GM15510 (cell line): Measurements from ENCODE around the gene PARP4.

Experiments
- POLR2A ChIP-seq: IDR thresholded peaks from 3 replicates; pipeline ENCODE4 v1.6.1; 2011; ENCODE audit warnings: borderline replicate concordance; ENCODE audit not compliant: insufficient read length; ENCODE audit errors: extremely low read depth

Gene PARP4

DNA sequence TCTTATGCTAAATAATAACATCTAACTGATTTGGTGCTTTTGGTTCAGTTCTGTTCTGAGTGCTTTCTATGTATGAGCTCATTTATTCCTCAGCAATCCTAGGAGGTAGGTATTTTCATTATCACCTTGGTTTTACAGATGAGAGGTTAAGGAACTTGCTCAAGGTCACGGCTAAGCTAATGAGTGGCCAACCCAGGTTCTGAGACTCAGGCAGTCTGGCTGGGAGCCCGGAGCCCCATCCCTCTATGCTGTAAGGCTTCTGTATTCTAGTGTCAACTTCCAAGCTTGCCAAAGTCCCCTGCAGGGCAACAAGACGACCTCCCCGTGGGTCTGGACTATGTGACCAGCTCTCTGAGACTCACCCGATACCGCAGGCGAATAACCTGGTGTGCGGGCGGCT, 60.5 kb downstream of the PARP4 start:
- no peak for TF ChIP-seq POLR2A

DNA sequence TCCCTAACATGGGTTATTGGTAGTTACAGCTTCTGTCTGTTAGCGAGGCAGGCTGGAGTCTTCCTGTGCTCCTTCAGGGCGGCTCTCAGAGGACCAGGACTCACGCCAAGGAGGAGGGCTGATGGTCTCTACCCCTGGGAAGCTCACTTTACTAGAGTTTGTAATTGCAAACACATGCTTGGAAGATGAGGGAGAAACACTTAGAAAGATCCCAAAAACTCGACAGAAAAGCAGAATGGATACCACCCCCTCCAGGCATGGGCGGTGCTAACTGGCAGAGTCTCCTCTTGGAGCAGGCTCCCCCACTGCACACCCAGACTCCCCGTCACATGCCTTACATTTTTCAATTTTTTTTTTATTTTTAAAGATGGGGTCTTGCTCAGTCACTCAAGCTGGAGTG, 62.0 kb downstream of the PARP4 start:
- TF ChIP-seq POLR2A, result no peak

DNA sequence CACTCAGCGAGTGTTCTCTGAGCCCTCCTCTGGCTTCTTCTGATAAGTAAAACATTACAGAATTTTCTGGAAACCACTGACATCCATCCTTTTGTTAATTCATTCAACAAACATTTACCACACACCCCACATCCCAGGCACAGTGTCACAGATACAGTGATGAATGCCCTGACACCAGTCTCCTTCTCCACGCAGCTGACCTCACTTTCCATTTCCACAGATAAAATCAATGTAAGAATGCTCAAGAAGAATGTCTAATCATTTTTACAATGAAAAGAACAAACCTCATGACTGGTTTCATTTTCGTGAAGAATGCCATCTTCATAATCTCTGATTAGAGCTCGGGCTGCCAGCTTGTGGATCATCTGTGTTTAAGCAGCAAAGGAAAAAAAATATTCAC, 69.2 kb downstream of the PARP4 start:
- TF ChIP-seq POLR2A, result no peak

DNA sequence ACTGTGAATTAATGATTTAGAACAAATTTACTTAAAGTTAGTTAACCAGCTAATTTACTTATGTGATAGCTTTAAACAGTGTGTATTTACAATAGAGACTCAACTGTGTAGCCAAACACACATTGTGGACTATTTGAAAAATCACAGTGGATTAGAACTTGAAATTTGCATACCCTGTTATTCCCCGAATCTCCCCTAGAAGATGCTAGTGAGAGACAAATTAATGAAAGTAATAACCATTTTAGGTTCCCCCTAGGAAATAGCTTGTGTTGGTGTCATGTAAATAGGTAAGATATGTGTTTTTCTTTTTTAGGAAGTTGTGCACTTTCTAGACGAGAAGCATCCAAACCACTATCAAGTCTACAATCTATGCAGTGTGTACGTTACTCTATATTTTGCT, 104.7 kb downstream of the PARP4 start:
- TF ChIP-seq POLR2A, result no peak

DNA sequence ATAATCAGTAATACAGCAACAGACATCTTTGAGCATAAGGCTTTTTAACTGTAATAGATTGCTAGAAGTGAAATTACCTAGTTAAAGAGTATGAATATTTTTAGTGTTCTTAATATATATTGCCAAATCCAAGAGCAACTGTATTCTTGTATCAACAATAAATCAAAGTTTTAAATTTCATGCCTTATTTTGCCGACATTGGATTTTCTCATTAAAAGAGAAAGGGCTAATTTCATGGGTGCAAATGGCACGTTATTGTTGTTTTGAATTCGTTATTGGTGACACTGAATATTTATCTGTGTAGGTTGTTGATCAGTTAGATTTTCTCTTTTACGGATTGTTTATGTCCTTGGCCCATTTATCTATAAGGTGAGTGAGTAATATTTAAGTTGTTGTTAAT, 106.1 kb downstream of the PARP4 start:
- TF ChIP-seq POLR2A, result no peak

DNA sequence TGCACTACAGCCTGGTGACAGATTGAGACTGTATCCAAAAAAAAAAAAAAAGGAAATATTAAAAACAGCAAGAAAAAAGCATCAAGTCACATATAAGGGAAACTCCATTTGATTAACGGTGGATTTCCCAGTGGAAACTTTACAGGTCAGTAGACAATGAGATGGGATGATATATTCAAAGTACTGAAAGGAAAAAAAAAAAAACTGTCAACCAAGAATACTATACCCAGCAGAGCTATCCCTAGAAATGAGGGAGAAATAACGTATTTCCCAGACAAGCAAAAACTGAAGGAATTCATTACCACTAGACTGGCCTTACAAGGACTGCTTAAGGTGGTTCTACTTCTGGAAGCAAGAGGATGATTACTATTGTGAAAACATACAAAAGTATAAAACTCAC, 115.8 kb downstream of the PARP4 start:
- TF ChIP-seq POLR2A, result no peak

DNA sequence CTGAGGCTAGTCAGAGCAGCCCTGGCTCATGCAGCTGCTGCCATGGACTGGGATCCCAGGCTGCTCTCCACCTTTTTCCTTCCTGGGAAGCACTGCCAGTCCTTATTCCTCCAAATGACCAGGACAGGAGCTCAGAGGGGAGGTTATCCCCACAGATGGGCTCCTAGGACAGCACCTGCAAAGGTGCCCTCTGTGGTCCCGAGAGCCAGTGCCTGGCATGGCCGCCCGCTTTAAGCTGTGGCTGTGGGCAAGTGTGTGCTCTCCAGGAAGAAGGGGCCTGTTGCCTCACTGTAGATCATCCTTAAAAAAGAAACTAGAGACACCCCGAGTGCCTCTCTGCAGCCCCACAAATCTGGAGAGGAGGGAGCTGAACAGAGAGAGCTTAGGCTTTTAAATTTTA, 119.6 kb downstream of the PARP4 start:
- no peak for TF ChIP-seq POLR2A

DNA sequence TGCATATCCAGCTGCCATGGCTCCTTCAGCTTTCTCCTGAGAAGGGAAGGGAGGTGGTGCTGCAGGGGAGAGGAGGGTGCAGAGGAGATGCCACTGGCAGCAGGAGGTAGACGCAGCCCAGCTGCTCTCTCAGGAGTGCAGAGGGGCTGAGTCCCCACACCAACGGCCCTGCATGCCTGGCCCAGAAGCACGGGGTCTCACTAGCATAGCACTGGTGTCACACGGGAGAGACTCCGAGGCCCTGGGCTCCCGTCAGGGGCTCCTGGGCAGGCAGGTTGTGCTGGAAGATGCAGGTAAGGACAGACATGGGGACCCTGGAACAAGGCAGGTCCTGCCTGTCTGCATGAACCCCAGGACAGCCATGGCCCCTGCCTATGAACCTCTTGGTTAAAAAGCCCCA, 123.1 kb downstream of the PARP4 start:
- TF ChIP-seq POLR2A, result no peak

DNA sequence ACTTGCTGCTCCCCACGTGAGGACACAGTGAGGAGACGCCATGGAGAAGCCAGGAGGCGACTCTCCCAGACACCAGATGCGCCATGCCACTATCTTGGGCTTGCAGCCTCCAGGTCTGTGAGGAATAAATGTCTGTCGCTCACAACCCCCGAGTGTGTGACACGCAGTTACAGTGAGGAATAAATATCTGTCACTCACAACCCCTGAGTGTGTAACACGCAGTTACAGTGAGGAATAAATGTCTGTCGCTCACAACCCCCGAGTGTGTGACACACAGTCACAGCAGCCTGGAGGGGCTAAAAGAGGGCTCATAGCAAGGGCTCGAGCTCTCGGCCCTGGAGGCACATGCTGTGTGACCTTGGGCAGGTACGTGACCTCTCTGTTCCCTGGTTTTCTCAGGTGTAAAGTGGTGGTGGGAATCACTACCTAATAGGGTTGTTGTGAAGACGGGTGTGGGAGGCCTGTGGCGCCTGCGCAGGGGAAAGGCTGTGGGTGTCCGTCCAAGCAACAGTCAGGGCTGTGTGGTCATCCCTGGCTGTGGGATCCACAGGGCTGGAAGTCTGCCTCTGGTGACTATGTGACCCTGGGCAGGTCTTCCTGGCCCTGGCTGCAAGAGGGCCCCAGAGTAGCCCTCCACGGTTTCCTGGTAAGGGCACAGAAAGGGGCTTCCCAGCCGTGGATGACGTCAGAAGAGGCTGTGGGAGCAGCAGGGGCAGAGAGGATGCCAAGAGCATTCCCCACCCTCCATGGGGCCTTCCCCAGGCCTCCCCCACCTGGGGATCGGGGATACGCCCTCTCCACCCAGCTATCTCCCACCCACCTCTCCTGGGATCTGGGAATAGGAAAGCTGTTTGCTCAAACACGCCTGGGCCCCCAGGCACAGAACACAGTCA, 125.5 kb downstream of the PARP4 start:
- no peak for TF ChIP-seq POLR2A

DNA sequence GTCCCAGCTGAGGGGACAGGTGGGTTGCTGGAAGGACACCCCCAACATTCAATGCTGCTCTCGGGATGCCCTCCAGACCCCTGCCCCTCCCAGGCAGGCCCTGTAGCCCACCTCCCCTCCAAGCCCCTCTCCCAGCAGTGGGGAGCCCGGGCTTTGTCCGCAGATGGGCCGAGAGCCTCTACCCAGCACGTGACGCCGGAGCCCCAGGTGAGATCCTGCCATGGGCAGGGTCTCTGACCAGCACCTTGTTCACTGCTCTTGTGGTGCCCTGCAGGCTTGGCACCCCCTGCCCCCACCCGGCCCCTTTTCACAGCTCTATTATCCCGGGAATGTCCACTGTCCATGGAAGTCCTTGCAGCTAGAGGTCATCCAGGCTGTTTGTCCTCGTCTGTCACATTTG, 126.7 kb downstream of the PARP4 start:
- TF ChIP-seq POLR2A, result no peak

DNA sequence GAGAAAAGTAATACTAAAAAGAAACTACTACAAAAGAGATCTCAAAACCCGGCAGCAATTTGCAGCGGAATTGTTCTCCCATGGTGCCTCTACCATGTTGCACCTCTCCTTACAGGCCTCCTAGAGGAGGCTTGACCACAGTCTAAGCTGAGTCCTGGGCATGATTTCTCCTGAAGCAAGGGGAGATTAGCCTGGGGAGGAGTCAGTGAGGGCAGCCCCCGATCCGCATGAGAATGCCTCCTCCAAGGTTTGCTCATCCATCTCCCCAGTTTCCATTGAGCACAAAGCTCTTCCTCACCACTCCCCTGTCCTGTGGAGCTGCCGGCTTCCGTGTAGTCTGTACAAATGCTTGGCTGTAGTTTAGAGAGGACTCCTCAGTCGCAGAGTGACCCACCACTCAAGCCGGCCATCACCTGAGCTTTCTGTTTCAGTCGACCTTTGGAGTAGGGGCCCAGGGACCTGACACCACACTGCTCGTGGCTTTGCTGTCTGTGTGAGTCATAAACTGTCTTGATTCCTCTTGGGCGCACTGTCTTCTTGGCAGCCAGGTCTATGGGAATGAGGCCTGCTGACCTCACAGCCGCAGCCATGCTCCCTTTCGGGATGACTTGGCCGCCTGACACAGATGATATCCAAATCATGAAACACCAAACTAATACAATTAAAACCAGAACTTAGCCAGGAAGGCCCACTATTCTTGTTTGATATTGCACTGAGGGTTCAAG, 130.9 kb downstream of the PARP4 start:
- no peak for TF ChIP-seq POLR2A
